IMR-90 (cell line): Measurements from ENCODE around the gene PRKCSH. TPM values are rescaled to one million over a fixed set of nuclear protein-coding genes. Genes with fewer than 3 reads are reported as not detected.

Experiments
- ATAC-seq: fragments of 200-7000 bp; cut with Tn5 transposase; 2 replicates; pipeline ENCODE4 v1.9.1; 2020; ENCODE audit warnings: low read depth, mild to moderate bottlenecking, moderate library complexity
- BruUV-seq: library from RNA; stranded (reverse); fragments of 400-500 nt; replicated peaks from 2 replicates; lab custom pipeline; 2021; lab: Mats Ljungman, UMichigan
- CTCF ChIA-PET: fragments of 300-600 bp; formaldehyde crosslinking; extraction: SDS; loops from one replicate; lab custom pipeline; 2021; ENCODE audit warnings: antibody characterized with exemption; lab: Yijun Ruan, JAX
- POLR2A ChIA-PET: fragments of 300-600 bp; sonication (Branson Sonifier 250); formaldehyde crosslinking; loops from one replicate; lab custom pipeline; 2022; ENCODE audit warnings: antibody characterized with exemption; ENCODE audit not compliant: unreplicated experiment; lab: Charles Lee
- DNase-seq: peaks from one replicate; pipeline ENCODE4 v3.0.0; 2013
- H2AFZ ChIP-seq: replicated peaks from 2 replicates; pipeline ENCODE3; 2013; ENCODE audit warnings: low read length, mild to moderate bottlenecking; ENCODE audit not compliant: poor library complexity
- H2AK5ac ChIP-seq: 2 replicates; pipeline ENCODE4 v1.6.1; 2013; ENCODE audit warnings: low read depth, low read length, inconsistent platforms
- H2AK9ac ChIP-seq: replicated peaks from 2 replicates; pipeline ENCODE3; 2013; ENCODE audit warnings: mild to moderate bottlenecking, low read depth, low read length, moderate library complexity; ENCODE audit not compliant: poor library complexity
- H2BK120ac ChIP-seq: 2 replicates; pipeline ENCODE4 v1.6.1; 2013; ENCODE audit warnings: low read depth, low read length, inconsistent platforms
- H2BK15ac ChIP-seq: 3 replicates; pipeline ENCODE4 v1.6.1; 2013; ENCODE audit warnings: low read depth, low read length, inconsistent platforms
- H2BK20ac ChIP-seq: 2 replicates; pipeline ENCODE4 v1.6.1; 2013; ENCODE audit warnings: low read depth, mild to moderate bottlenecking, inconsistent platforms, low read length, moderate library complexity
- H2BK5ac ChIP-seq: 2 replicates; pipeline ENCODE4 v1.6.1; 2013; ENCODE audit warnings: mild to moderate bottlenecking, low read depth, low read length, inconsistent platforms; ENCODE audit not compliant: poor library complexity, severe bottlenecking
- H3K14ac ChIP-seq: replicated peaks from 2 replicates; pipeline ENCODE4 v1.6.1; 2013; ENCODE audit warnings: low read depth, low read length, inconsistent platforms
- H3K18ac ChIP-seq: 2 replicates; pipeline ENCODE4 v1.6.1; 2013; ENCODE audit warnings: low read depth, low read length, control low read depth
- H3K23ac ChIP-seq: 2 replicates; pipeline ENCODE4 v1.6.1; 2013; ENCODE audit warnings: low read depth, low read length, inconsistent platforms
- H3K27ac ChIP-seq: 2 replicates; pipeline ENCODE4 v1.5.1; 2013; ENCODE audit warnings: mild to moderate bottlenecking, control low read depth, low read length; ENCODE audit not compliant: insufficient read depth
- H3K27me3 ChIP-seq: 2 replicates; pipeline ENCODE4 v1.6.1; 2013; ENCODE audit warnings: low read length; ENCODE audit not compliant: control insufficient read depth, insufficient read depth
- H3K36me3 ChIP-seq: 2 replicates; pipeline ENCODE4 v1.6.1; 2013; ENCODE audit warnings: low read length, mixed read lengths; ENCODE audit not compliant: control insufficient read depth, insufficient read depth
- H3K4ac ChIP-seq: 2 replicates; pipeline ENCODE4 v1.6.1; 2013; ENCODE audit warnings: low read depth, low read length, inconsistent platforms
- H3K4me1 ChIP-seq: 2 replicates; pipeline ENCODE4 v1.6.1; 2013; ENCODE audit warnings: low read length, mixed read lengths; ENCODE audit not compliant: control insufficient read depth, insufficient read depth
- H3K4me2 ChIP-seq: 2 replicates; pipeline ENCODE4 v1.6.1; 2013; ENCODE audit warnings: low read depth, mild to moderate bottlenecking, control low read depth, low read length, moderate library complexity
- H3K4me3 ChIP-seq: 2 replicates; pipeline ENCODE4 v1.5.1; 2013; ENCODE audit warnings: low read depth, mild to moderate bottlenecking, control low read depth, low read length, moderate library complexity; ENCODE audit not compliant: insufficient read depth
- H3K56ac ChIP-seq: 2 replicates; pipeline ENCODE4 v1.6.1; 2013; ENCODE audit warnings: low read length, inconsistent platforms; ENCODE audit not compliant: insufficient read depth; ENCODE audit errors: extremely low read depth
- H3K79me1 ChIP-seq, 2 experiments: 2 replicates each; pipeline ENCODE4 v1.6.1; 2013; ENCODE audit warnings: low read length in 2 of 2, inconsistent platforms in 1 of 2, low read depth in 1 of 2
- H3K9ac ChIP-seq: 2 replicates; pipeline ENCODE4 v1.6.1; 2013; ENCODE audit warnings: low read depth, low read length, control low read depth
- H3K9me1 ChIP-seq: 2 replicates; pipeline ENCODE4 v1.6.1; 2013; ENCODE audit warnings: low read length, inconsistent platforms; ENCODE audit not compliant: insufficient read depth
- H3K9me3 ChIP-seq: 2 replicates; pipeline ENCODE4 v1.6.1; 2013; ENCODE audit warnings: low read length; ENCODE audit not compliant: control insufficient read depth, insufficient read depth
- H4K20me1 ChIP-seq: 2 replicates; pipeline ENCODE4 v1.6.1; 2013; ENCODE audit warnings: low read length, inconsistent platforms; ENCODE audit not compliant: insufficient read depth
- H4K5ac ChIP-seq: 2 replicates; pipeline ENCODE4 v1.6.1; 2013; ENCODE audit warnings: mild to moderate bottlenecking, low read depth, low read length, control low read depth
- H4K8ac ChIP-seq, 2 experiments: 2 replicates each; pipeline ENCODE4 v1.6.1; 2013; ENCODE audit warnings: low read depth in 2 of 2, low read length in 2 of 2, control low read depth in 1 of 2, inconsistent platforms in 1 of 2
- H4K91ac ChIP-seq: 2 replicates; pipeline ENCODE4 v1.6.1; 2013; ENCODE audit warnings: low read depth, low read length, inconsistent platforms; ENCODE audit not compliant: insufficient read depth
- CHD1 ChIP-seq: IDR thresholded peaks from 2 replicates; pipeline ENCODE4 v1.6.1; 2012; ENCODE audit warnings: low read depth, low read length, improper control_type of control experiment
- FOS ChIP-seq: fragments of 150-350 bp; IDR thresholded peaks from 2 replicates; pipeline ENCODE4 v1.6.1; 2016; ENCODE audit warnings: low read depth, low read length
- MAFK ChIP-seq: IDR thresholded peaks from 2 replicates; pipeline ENCODE4 v1.6.1; 2012; ENCODE audit warnings: low read depth, low read length, improper control_type of control experiment
- MAZ ChIP-seq: IDR thresholded peaks from 2 replicates; pipeline ENCODE4 v1.6.1; 2012; ENCODE audit warnings: low read depth, mild to moderate bottlenecking, low read length, improper control_type of control experiment, moderate library complexity, borderline replicate concordance
- MXI1 ChIP-seq: IDR thresholded peaks from 2 replicates; pipeline ENCODE4 v1.6.1; 2012; ENCODE audit warnings: low read depth, mild to moderate bottlenecking, low read length, moderate library complexity, borderline replicate concordance
- NFE2L2 ChIP-seq: fragments of 150-350 bp; IDR thresholded peaks from 2 replicates; pipeline ENCODE4 v1.6.1; 2016; ENCODE audit warnings: low read depth, mild to moderate bottlenecking, low read length
- POLR2A ChIP-seq: IDR thresholded peaks from 2 replicates; pipeline ENCODE4 v1.6.1; 2012; ENCODE audit warnings: mild to moderate bottlenecking, low read depth, low read length
- RAD21 ChIP-seq: IDR thresholded peaks from 2 replicates; pipeline ENCODE4 v1.6.1; 2012; ENCODE audit warnings: low read length, improper control_type of control experiment
- RCOR1 ChIP-seq: IDR thresholded peaks from 2 replicates; pipeline ENCODE4 v1.6.1; 2012; ENCODE audit warnings: mild to moderate bottlenecking, low read length, improper control_type of control experiment; ENCODE audit not compliant: insufficient replicate concordance
- RFX5 ChIP-seq: IDR thresholded peaks from 2 replicates; pipeline ENCODE4 v1.8.0; 2012; ENCODE audit warnings: low read depth, mild to moderate bottlenecking, low read length, moderate library complexity
- SMC3 ChIP-seq: fragments of 150-350 bp; IDR thresholded peaks from 2 replicates; pipeline ENCODE4 v1.6.1; 2016; ENCODE audit warnings: low read depth, mild to moderate bottlenecking, antibody characterized with exemption, low read length, moderate library complexity
- USF2 ChIP-seq: fragments of 150-350 bp; IDR thresholded peaks from 2 replicates; pipeline ENCODE4 v1.6.1; 2017; ENCODE audit warnings: mild to moderate bottlenecking, antibody characterized with exemption, low read length, low read depth
- WGBS, 2 experiments: methylation state at CpG; one replicate each; pipeline versions ENCODE4 v1.1.5 to v1.1.7; 2013; ENCODE audit warnings: missing lambda C conversion rate in 2 of 2; ENCODE audit not compliant: insufficient read length in 1 of 2; ENCODE audit errors: extremely low coverage in 2 of 2; 5-methylcytosine and 5-hydroxymethylcytosine counted together
- dilution Hi-C: fragments of 300-500 bp; cut with HindIII; formaldehyde crosslinking; loops from one replicate; pipeline ENCODE4 v1.14.3; 2018; ENCODE audit warnings: low sequenced_read_pairs; ENCODE audit not compliant: unreplicated experiment
- in situ Hi-C: fragments of 300-500 bp; cut with MboI; formaldehyde crosslinking; loops from 3 replicates; pipeline ENCODE4 v1.14.3; 2019; ENCODE audit warnings: low sequenced_read_pairs, inconsistent platforms, mixed read lengths
- intact Hi-C: fragments of 100-400 bp; cut with micrococcal nuclease; formaldehyde crosslinking; loops from 2 replicates; pipeline ENCODE4 v1.10.0; 2022
- polyA plus RNA-seq, 3 experiments: library from polyadenylated mRNA; depleted of rRNA; stranded (reverse); fragments of >200 nt; gene quantifications; 2 replicates each; pipeline ENCODE4 v1.2.3, GENCODE V29; 2012; ENCODE audit warnings: low replicate concordance in 1 of 3
- total RNA-seq: library from RNA; depleted of rRNA; stranded (reverse); fragments of >200 nt; gene quantifications from 2 replicates; pipeline ENCODE4 v1.2.3, GENCODE V29; 2012
- TF ChIP-seq, protein P1 (sequence below): conservative IDR thresholded peaks from 2 replicates; pipeline ENCODE4 v1.5.1; 2012; ENCODE audit warnings: mild to moderate bottlenecking, low read depth, low read length, improper control_type of control experiment

The PRKCSH gene
- total and polyA plus RNA-seq, 2 of the 4 experiments (the other 2 are of a cell fraction), result 36.0 to 252 TPM

DNA sequence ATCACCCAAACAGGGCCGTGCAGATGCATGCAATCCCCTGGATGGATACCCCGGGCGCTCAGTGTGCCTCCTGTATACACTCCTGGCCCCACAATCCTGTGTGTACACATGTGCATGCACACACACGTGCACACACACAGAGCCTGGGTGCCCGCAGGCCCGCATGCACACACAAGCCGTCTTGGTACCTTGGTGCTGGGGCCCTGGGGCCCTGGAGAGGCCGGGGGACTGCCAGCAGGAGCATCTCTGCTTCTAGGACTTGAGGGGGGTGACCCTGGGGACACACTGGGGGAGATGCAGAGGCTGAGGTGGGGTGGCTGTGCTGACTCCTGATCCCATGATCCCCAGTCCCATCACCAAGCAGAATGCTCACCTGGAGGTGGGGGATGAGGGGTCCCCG is 35.8 kb upstream of the PRKCSH start:
- Histone ChIP-seq H3K79me1 (no peaks in the 10 kb centered on the region), H4K8ac (no peak overlapping the region), H3K9me3 (no peaks in the 10 kb centered on the region), H3K27ac (no peak overlapping the region), H2AK9ac (no peak overlapping the region), H2BK20ac (no peak overlapping the region), H3K27me3 (no peaks in the 10 kb centered on the region), H4K5ac (no peak overlapping the region), H3K56ac (no peak overlapping the region), H3K4me3 (no peak overlapping the region), H4K20me1 (no peaks in the 10 kb centered on the region), H4K91ac (no peak overlapping the region), H3K9me1 (peaks cover 3% of the 10 kb centered on the region; the same call in 1 of the 2 replicates), H2AK5ac (no peak overlapping the region), H2BK5ac (no peak overlapping the region), H3K36me3 (no peaks in the 10 kb centered on the region), H3K14ac (no peak overlapping the region), H3K4me1 (no peaks in the 10 kb centered on the region), H3K9ac (no peak overlapping the region), H2BK15ac (no peak overlapping the region), H2AFZ (no peak overlapping the region), H3K18ac (no peak overlapping the region), H3K23ac (no peak overlapping the region), H3K4me2 (no peak overlapping the region), H2BK120ac (no peak overlapping the region), H3K4ac (no peak overlapping the region)
- dilution Hi-C loops (no loop called here), intact Hi-C loops (no loop called here), in situ Hi-C loops (no loop called here)
- no peak for DNase-seq
- ChIA-PET POLR2A (no interaction called here), CTCF (no interaction called here)
- TF ChIP-seq CHD1 (no peak), RCOR1 (no peak), RAD21 (no peak), FOS (no peak), RFX5 (no peak), POLR2A (no peak), USF2 (no peak), MAFK (no peak), SMC3 (no peak), MAZ (no peak), NFE2L2 (no peak), MXI1 (no peak)
- TF ChIP-seq, protein P1, sequence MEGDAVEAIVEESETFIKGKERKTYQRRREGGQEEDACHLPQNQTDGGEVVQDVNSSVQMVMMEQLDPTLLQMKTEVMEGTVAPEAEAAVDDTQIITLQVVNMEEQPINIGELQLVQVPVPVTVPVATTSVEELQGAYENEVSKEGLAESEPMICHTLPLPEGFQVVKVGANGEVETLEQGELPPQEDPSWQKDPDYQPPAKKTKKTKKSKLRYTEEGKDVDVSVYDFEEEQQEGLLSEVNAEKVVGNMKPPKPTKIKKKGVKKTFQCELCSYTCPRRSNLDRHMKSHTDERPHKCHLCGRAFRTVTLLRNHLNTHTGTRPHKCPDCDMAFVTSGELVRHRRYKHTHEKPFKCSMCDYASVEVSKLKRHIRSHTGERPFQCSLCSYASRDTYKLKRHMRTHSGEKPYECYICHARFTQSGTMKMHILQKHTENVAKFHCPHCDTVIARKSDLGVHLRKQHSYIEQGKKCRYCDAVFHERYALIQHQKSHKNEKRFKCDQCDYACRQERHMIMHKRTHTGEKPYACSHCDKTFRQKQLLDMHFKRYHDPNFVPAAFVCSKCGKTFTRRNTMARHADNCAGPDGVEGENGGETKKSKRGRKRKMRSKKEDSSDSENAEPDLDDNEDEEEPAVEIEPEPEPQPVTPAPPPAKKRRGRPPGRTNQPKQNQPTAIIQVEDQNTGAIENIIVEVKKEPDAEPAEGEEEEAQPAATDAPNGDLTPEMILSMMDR, result no peak
- no TSS peak for BruUV-seq
- 85% methylated on average over 5 of the region's 9 CpGs; no CpG with 5 or more reads in 1 of the 2 experiments for WGBS, 2 experiments
- ATAC-seq, result no peak
